ENCODE measurements around the gene EIF4G2.

Gene EIF4G2

DNA sequence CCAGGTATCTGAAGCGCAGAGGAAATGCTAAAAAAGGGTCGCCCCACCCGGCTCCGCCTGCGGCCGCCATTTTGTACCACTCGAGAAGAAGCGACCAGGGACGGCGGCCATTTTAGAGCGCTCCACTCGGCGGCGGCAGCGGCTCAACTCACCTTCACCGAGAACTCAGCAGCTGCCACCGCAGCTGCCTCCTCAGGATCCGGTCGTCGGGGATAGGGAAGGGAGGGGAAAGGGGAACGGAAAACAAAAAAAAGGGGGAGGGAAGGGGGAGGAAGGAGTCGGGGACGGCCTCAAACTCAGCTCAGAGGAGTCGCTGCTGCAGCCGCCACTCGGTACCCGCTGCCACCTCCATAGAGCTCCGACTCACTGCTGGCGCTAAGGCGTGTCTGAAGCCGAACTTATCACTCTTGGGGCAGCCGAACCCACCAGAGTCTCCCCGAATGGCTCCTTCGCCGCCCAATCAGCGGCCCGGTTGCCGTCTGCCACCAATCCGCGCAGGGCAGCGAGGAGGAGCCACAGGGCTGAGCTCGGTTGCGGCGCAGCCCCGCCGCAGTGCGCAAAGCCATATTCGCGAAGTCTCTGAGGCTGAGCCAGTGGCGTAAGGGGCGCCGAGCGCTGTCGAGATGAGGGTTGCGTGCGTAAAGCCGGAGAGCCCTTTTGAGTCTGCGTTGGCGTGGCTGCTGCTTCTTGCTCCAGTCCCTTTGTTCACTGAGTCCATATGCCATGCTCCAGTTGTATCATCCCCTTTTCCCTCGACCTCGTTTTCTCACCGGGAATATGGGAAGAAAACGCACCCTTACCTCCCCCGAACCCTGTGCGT is at the start of gene EIF4G2:
TSS of gene EIF4G2 (minus strand) at position 374 of the 820 bp plus-strand sequence.
- peak within 1 kb of the TSS; percentile 97 for H3K4me3 ChIP-seq (ENCODE audit: low read depth, low read length)
- H3K4me1 ChIP-seq (ENCODE audit: control insufficient read depth, insufficient read depth, low read length): peaks cover 16% of the 10 kb centered on the region
- peak within 1 kb of the TSS; percentile 100 for H3K27ac ChIP-seq (ENCODE audit: low read depth, low read length)
- H3K36me3 ChIP-seq (ENCODE audit: control insufficient read depth, insufficient read depth, low read length): peaks cover 39% of the 10 kb centered on the region
- no peaks in the 10 kb centered on the region for H3K9me3 ChIP-seq (ENCODE audit: control insufficient read depth, insufficient read depth, low read length)
- peak within 1 kb of the TSS; percentile 100 for H3K9ac ChIP-seq (ENCODE audit: low read depth, low read length)
- H3K27me3 ChIP-seq (ENCODE audit: control insufficient read depth, insufficient read depth, low read length): no peaks in the 10 kb centered on the region

- H3K27ac ChIP-seq (ENCODE audit: low read depth, low read length): peak within 1 kb of the TSS; percentile 96
- no peaks in the 10 kb centered on the region for H3K27me3 ChIP-seq (ENCODE audit: control insufficient read depth, insufficient read depth, low read length)
- H3K4me3 ChIP-seq (ENCODE audit: low read depth, low read length): peak within 1 kb of the TSS; percentile 90
- peaks cover 8% of the 10 kb centered on the region; the same call in 1 of the 2 replicates for H3K4me1 ChIP-seq (ENCODE audit: control insufficient read depth, insufficient read depth, low read length)
- peak within 1 kb of the TSS; percentile 90 for H3K9ac ChIP-seq (ENCODE audit: low read depth, low read length)
- H3K36me3 ChIP-seq (ENCODE audit: control insufficient read depth, insufficient read depth, low read length): peaks cover 32% of the 10 kb centered on the region
- no peaks in the 10 kb centered on the region for H3K9me3 ChIP-seq (ENCODE audit: control insufficient read depth, insufficient read depth, low read length)
Measured at GRCh38 chr11:10857709-10858438, 49.1 kb upstream of the EIF4G2 start, which contains the start of gene ZBED5. Gene ZBED5 (minus strand): TSS chr11:10858053. CDS start chr11:10854945, 3,108 bp downstream.

GRCh38 chr11:10857459-10857708 is 48.7 kb upstream of the EIF4G2 start:
- H3K4me3 ChIP-seq (ENCODE audit: low read depth, low read length): peak overlapping the region; percentile 90
- peaks cover 37% of the 10 kb centered on the region for H3K36me3 ChIP-seq (ENCODE audit: control insufficient read depth, insufficient read depth, low read length)
- peak overlapping the region; percentile 96 for H3K27ac ChIP-seq (ENCODE audit: low read depth, low read length)
- peaks cover 8% of the 10 kb centered on the region; the same call in 1 of the 2 replicates for H3K4me1 ChIP-seq (ENCODE audit: control insufficient read depth, insufficient read depth, low read length)
- H3K9ac ChIP-seq (ENCODE audit: low read depth, low read length): peak overlapping the region; percentile 90
- no peaks in the 10 kb centered on the region for H3K27me3 ChIP-seq (ENCODE audit: control insufficient read depth, insufficient read depth, low read length)
- H3K9me3 ChIP-seq (ENCODE audit: control insufficient read depth, insufficient read depth, low read length): no peaks in the 10 kb centered on the region

DNA sequence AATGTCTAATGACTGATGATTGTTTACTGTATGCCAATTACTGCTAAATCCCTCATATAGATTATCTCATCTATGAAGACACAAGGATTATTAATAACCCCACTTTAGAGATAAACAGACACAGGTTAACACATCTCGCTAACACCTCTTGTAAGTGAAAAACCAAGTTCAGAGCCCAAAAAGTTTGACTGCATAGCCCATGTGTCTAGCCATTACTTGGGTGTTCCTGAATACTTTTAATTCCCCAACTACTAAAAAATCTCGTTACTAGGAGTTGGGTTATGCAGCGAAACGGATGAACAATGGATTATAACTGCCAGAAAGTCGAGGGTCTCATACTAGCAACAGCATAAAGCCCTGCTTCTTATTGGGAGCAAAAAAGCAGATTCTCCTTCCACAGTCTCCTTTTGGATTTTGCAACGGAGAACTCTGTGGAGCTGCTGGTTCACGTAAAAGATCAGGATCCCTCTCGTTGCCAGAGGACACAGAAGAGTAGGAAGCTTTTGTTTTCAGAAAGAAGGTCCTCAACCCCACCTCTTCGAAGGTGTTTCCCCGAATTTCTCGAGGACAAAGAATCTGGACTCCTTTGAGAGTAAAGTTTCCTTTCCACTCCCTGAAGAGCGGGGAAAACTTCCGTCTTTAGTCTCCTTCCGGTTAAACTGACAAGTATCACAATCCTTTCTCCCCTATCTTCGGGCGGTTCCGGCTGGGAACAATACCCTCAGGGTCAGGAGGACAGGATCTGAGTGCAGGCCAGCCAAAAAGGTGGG is 48.1 kb upstream of the EIF4G2 start:
- Histone ChIP-seq H3K4me3 (ENCODE audit: low read depth, low read length) (peak overlapping the region; percentile 90), H3K27me3 (ENCODE audit: control insufficient read depth, insufficient read depth, low read length) (no peaks in the 10 kb centered on the region), H3K9me3 (ENCODE audit: control insufficient read depth, insufficient read depth, low read length) (no peaks in the 10 kb centered on the region), H3K4me1 (ENCODE audit: control insufficient read depth, insufficient read depth, low read length) (peaks cover 8% of the 10 kb centered on the region; the same call in 1 of the 2 replicates), H3K36me3 (ENCODE audit: control insufficient read depth, insufficient read depth, low read length) (peaks cover 42% of the 10 kb centered on the region), H3K9ac (ENCODE audit: low read depth, low read length) (peak overlapping the region; percentile 90), H3K27ac (ENCODE audit: low read depth, low read length) (peak overlapping the region; percentile 96)

GRCh38 chr11:10855295-10855694 is 46.6 kb upstream of the EIF4G2 start:
- Histone ChIP-seq H3K4me3 (ENCODE audit: low read depth, low read length) (no peak overlapping the region), H3K36me3 (ENCODE audit: control insufficient read depth, insufficient read depth, low read length) (peaks cover 44% of the 10 kb centered on the region), H3K9ac (ENCODE audit: low read depth, low read length) (no peak overlapping the region), H3K4me1 (ENCODE audit: control insufficient read depth, insufficient read depth, low read length) (peaks cover 8% of the 10 kb centered on the region; the same call in 1 of the 2 replicates), H3K27ac (ENCODE audit: low read depth, low read length) (no peak overlapping the region), H3K9me3 (ENCODE audit: control insufficient read depth, insufficient read depth, low read length) (no peaks in the 10 kb centered on the region), H3K27me3 (ENCODE audit: control insufficient read depth, insufficient read depth, low read length) (no peaks in the 10 kb centered on the region)

- Histone ChIP-seq H3K4me1 (ENCODE audit: control insufficient read depth, insufficient read depth, low read length) (peaks cover 7% of the 10 kb centered on the region; the same call in 1 of the 2 replicates), H3K27me3 (ENCODE audit: control insufficient read depth, insufficient read depth, low read length) (no peaks in the 10 kb centered on the region), H3K27ac (ENCODE audit: low read depth, low read length) (no peak overlapping the region), H3K4me3 (ENCODE audit: low read depth, low read length) (no peak overlapping the region), H3K9ac (ENCODE audit: low read depth, low read length) (no peak overlapping the region), H3K36me3 (ENCODE audit: control insufficient read depth, insufficient read depth, low read length) (peaks cover 15% of the 10 kb centered on the region), H3K9me3 (ENCODE audit: control insufficient read depth, insufficient read depth, low read length) (no peaks in the 10 kb centered on the region)
Measured at GRCh38 chr11:10847960-10848860, 39.5 kb upstream of the EIF4G2 start.

GRCh38 chr11:10846660-10847059 is 37.9 kb upstream of the EIF4G2 start:
- no peaks in the 10 kb centered on the region for H3K36me3 ChIP-seq (ENCODE audit: control insufficient read depth, insufficient read depth, low read length)
- H3K4me3 ChIP-seq (ENCODE audit: low read depth, low read length): no peak overlapping the region
- H3K9ac ChIP-seq (ENCODE audit: low read depth, low read length): no peak overlapping the region
- H3K9me3 ChIP-seq (ENCODE audit: control insufficient read depth, insufficient read depth, low read length): no peaks in the 10 kb centered on the region
- no peak overlapping the region for H3K27ac ChIP-seq (ENCODE audit: low read depth, low read length)
- H3K4me1 ChIP-seq (ENCODE audit: control insufficient read depth, insufficient read depth, low read length): peaks cover 7% of the 10 kb centered on the region; the same call in 1 of the 2 replicates
- no peaks in the 10 kb centered on the region for H3K27me3 ChIP-seq (ENCODE audit: control insufficient read depth, insufficient read depth, low read length)

DNA sequence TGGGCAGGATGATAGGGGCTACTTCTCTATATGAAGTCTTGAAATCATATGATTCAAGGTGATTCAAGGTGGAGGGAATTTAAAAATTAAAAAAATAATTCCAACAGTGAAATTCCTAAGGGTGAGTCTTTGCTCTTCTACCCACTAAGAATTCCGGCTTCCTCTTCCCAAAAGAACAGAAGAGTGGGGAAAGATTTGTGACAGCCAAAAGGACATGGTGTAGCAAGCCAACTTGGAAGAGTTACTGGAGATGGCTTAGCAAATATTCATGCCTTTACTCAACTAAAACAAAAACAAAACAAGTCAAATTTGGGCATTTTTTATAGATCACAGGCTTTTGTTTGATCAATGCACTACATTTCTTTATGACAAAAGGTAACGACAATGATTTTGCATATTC is 36.9 kb upstream of the EIF4G2 start:
- no peak overlapping the region for H3K4me3 ChIP-seq (ENCODE audit: low read depth, low read length)
- no peaks in the 10 kb centered on the region for H3K9me3 ChIP-seq (ENCODE audit: control insufficient read depth, insufficient read depth, low read length)
- H3K27me3 ChIP-seq (ENCODE audit: control insufficient read depth, insufficient read depth, low read length): no peaks in the 10 kb centered on the region
- H3K9ac ChIP-seq (ENCODE audit: low read depth, low read length): no peak overlapping the region
- H3K4me1 ChIP-seq (ENCODE audit: control insufficient read depth, insufficient read depth, low read length): peaks cover 7% of the 10 kb centered on the region; the same call in 1 of the 2 replicates
- no peak overlapping the region for H3K27ac ChIP-seq (ENCODE audit: low read depth, low read length)
- H3K36me3 ChIP-seq (ENCODE audit: control insufficient read depth, insufficient read depth, low read length): no peaks in the 10 kb centered on the region

DNA sequence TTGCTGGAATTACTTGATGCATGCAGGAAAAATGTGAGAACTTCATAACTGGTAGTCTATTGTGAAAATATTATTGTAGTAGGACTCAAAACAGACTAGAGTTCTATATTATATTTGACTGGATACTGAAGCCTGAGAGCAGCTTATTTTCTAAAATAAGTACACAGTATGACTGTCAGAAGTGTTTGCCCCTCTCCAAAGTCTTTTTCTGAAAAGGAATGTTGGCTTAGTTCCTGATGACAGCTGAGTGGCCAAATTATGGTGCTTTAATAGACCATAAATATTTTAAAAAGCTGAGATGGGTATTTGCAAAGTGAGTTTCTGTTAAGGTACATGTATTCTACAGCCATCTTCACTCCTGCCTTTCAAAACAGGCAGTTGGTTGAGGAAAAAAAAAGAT is 36.1 kb upstream of the EIF4G2 start:
- Histone ChIP-seq H3K27me3 (ENCODE audit: control insufficient read depth, insufficient read depth, low read length) (no peaks in the 10 kb centered on the region), H3K36me3 (ENCODE audit: control insufficient read depth, insufficient read depth, low read length) (no peaks in the 10 kb centered on the region), H3K4me3 (ENCODE audit: low read depth, low read length) (no peak overlapping the region), H3K27ac (ENCODE audit: low read depth, low read length) (no peak overlapping the region), H3K4me1 (ENCODE audit: control insufficient read depth, insufficient read depth, low read length) (peaks cover 7% of the 10 kb centered on the region; the same call in 1 of the 2 replicates), H3K9me3 (ENCODE audit: control insufficient read depth, insufficient read depth, low read length) (no peaks in the 10 kb centered on the region), H3K9ac (ENCODE audit: low read depth, low read length) (no peak overlapping the region)

DNA sequence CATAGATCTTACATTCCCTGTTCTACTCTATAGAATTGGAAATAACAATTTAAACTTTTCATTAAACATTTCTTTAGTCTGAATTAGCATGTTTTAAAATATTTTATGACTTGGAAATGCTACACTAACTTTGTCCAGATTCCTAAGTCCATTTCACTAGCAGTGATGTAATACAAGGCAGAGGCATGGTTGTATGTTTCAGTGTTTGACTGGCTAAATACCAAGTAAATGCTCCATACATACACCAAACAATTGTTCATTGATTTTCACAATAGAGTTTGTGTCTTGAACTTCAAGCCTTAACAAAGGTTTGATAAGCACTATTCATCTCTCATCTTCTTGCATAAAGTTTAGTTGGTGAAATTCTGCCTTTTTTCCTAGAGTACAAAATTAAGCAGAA is 35.6 kb upstream of the EIF4G2 start:
- Histone ChIP-seq H3K4me1 (ENCODE audit: control insufficient read depth, insufficient read depth, low read length) (peaks cover 7% of the 10 kb centered on the region; the same call in 1 of the 2 replicates), H3K9ac (ENCODE audit: low read depth, low read length) (no peak overlapping the region), H3K27ac (ENCODE audit: low read depth, low read length) (no peak overlapping the region), H3K9me3 (ENCODE audit: control insufficient read depth, insufficient read depth, low read length) (no peaks in the 10 kb centered on the region), H3K4me3 (ENCODE audit: low read depth, low read length) (no peak overlapping the region), H3K27me3 (ENCODE audit: control insufficient read depth, insufficient read depth, low read length) (no peaks in the 10 kb centered on the region), H3K36me3 (ENCODE audit: control insufficient read depth, insufficient read depth, low read length) (no peaks in the 10 kb centered on the region)

Data from HUES48 (cell line).